ENCODE results near the gene ATP6V0E2. TPM values are rescaled to one million over a fixed set of nuclear protein-coding genes. Genes with fewer than 3 reads are reported as not detected.

Gene ATP6V0E2
- total RNA-seq, 1 experiment from 2014 or later: 26.2 TPM

- ChIA-PET CTCF (interaction anchor here (1.0 to 4.5 kb wide), 9 partner anchors 9 to 447 kb away, joined by 3 to 52 read pairs (median 4); partner anchors contain the start of gene ZNF862), POLR2A (no interaction called here)
- ATAC-seq: peak; percentile 85
- no peak for TF ChIP-seq MAX (CRISPR knock-in tag; IDR thresholded peaks at IDR 0.05)
- TF ChIP-seq CTCF (IDR thresholded peaks at IDR 0.05): peak; percentile 61
- H3K27me3 Mint-ChIP-seq (ENCODE audit: low read depth): no peaks in the 10 kb centered on the region
- H3K4me3 Mint-ChIP-seq: no peak overlapping the region
- no peaks in the 10 kb centered on the region for H3K36me3 Mint-ChIP-seq
- peaks cover 8% of the 10 kb centered on the region for H3K9me3 Mint-ChIP-seq
- peaks cover 17% of the 10 kb centered on the region for H3K4me1 Mint-ChIP-seq
- peak; percentile 78 for DNase-seq (ENCODE audit: low spot score)
- no peak overlapping the region for H3K27ac Mint-ChIP-seq
Measured at GRCh38 chr7:149883452-149883861, 9.7 kb downstream of the ATP6V0E2 start.

DNA sequence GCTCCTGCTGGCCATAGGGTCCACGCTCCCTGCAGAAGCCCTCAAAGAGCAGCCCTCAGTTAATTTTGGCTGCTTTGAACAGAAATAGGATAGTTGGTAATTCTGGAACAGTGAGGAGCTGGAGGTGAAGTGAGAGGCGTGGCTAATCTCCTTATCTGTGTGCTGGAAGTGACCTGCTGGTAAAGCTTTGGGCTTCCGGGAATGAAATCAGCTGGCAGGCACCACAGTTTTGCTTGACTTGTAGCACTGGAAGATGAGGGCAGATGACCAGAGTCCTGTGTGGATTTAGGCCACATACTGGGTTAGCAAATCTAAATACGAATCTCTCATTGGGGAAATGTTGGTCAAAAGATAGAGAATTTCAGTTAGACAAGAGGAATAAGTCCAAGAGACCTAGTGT, 10.2 kb downstream of the ATP6V0E2 start:
- H3K9me3 Mint-ChIP-seq: peaks cover 9% of the 10 kb centered on the region
- no peak for DNase-seq (ENCODE audit: low spot score)
- no peaks in the 10 kb centered on the region for H3K36me3 Mint-ChIP-seq
- no peaks in the 10 kb centered on the region for H3K27me3 Mint-ChIP-seq (ENCODE audit: low read depth)
- ChIA-PET CTCF (interaction anchor here (1.0 to 4.5 kb wide), 9 partner anchors 9 to 446 kb away, joined by 3 to 52 read pairs (median 4); partner anchors contain the start of gene ZNF862), POLR2A (no interaction called here)
- no peak overlapping the region for H3K27ac Mint-ChIP-seq
- H3K4me1 Mint-ChIP-seq: peaks cover 17% of the 10 kb centered on the region
- no peak overlapping the region for H3K4me3 Mint-ChIP-seq
- ATAC-seq: no peak
- TF ChIP-seq IRF2 (CRISPR knock-in tag; IDR thresholded peaks at IDR 0.05; ENCODE audit: borderline replicate concordance, low read depth): no peak
- TF ChIP-seq ZNF671 (CRISPR knock-in tag; IDR thresholded peaks at IDR 0.05): no peak
- no peak for TF ChIP-seq ZNF263 (CRISPR knock-in tag; IDR thresholded peaks at IDR 0.05; ENCODE audit: low read depth)
- no peak for TF ChIP-seq GTF2I (CRISPR knock-in tag; conservative IDR thresholded peaks at IDR 0.05)
- no peak for TF ChIP-seq HMGA2 (CRISPR knock-in tag; IDR thresholded peaks at IDR 0.05)
- TF ChIP-seq, protein P1, sequence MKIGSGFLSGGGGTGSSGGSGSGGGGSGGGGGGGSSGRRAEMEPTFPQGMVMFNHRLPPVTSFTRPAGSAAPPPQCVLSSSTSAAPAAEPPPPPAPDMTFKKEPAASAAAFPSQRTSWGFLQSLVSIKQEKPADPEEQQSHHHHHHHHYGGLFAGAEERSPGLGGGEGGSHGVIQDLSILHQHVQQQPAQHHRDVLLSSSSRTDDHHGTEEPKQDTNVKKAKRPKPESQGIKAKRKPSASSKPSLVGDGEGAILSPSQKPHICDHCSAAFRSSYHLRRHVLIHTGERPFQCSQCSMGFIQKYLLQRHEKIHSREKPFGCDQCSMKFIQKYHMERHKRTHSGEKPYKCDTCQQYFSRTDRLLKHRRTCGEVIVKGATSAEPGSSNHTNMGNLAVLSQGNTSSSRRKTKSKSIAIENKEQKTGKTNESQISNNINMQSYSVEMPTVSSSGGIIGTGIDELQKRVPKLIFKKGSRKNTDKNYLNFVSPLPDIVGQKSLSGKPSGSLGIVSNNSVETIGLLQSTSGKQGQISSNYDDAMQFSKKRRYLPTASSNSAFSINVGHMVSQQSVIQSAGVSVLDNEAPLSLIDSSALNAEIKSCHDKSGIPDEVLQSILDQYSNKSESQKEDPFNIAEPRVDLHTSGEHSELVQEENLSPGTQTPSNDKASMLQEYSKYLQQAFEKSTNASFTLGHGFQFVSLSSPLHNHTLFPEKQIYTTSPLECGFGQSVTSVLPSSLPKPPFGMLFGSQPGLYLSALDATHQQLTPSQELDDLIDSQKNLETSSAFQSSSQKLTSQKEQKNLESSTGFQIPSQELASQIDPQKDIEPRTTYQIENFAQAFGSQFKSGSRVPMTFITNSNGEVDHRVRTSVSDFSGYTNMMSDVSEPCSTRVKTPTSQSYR (CRISPR knock-in tag; IDR thresholded peaks at IDR 0.05): no peak
- TF ChIP-seq TEAD4 (CRISPR knock-in tag; IDR thresholded peaks at IDR 0.05): no peak
- TF ChIP-seq ATF6 (CRISPR knock-in tag; IDR thresholded peaks at IDR 0.05): no peak
- no peak for TF ChIP-seq SMAD4 (CRISPR knock-in tag; IDR thresholded peaks at IDR 0.05)
- TF ChIP-seq, protein P2, sequence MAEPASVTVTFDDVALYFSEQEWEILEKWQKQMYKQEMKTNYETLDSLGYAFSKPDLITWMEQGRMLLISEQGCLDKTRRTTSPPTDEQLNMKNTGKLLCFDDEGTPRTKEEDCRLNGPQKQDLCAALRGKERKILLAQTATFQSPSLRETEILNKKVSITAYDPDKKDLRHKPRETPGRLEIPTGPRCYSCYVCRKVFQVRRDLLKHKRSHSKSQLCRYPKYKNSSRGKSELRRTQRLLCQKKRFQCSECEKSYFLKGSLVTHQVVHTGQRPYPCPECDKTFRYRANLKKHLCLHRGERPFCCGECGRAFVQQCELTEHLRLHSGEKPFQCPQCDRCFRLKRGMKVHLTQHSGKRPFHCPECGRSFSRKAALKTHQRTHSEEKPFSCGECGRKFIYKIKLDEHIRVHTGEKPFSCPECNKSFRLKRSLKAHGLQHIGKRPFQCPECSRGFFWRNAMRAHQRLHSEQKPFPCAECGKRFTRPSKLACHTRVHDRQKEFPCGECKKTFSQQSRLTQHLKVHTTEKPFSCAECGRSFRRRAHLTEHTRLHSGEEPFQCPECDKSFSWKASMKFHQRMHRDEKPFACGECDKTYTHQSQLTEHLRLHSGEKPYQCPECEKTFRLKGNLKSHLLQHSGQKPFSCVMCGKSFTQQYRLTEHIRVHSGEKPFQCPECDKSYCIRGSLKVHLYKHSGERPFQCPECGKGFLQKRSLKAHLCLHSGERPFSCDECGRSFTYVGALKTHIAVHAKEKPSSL (CRISPR knock-in tag; conservative IDR thresholded peaks at IDR 0.05): no peak
- no peak for TF ChIP-seq USF2 (CRISPR knock-in tag; IDR thresholded peaks at IDR 0.05)
- TF ChIP-seq JUN (CRISPR knock-in tag; IDR thresholded peaks at IDR 0.05): no peak
- TF ChIP-seq, protein P3, sequence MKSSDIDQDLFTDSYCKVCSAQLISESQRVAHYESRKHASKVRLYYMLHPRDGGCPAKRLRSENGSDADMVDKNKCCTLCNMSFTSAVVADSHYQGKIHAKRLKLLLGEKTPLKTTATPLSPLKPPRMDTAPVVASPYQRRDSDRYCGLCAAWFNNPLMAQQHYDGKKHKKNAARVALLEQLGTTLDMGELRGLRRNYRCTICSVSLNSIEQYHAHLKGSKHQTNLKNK (CRISPR knock-in tag; IDR thresholded peaks at IDR 0.05): no peak
- no peak for TF ChIP-seq CREM (CRISPR knock-in tag; IDR thresholded peaks at IDR 0.05)
- no peak for TF ChIP-seq SP1 (CRISPR knock-in tag; conservative IDR thresholded peaks at IDR 0.05)
- no peak for TF ChIP-seq PRRX2 (CRISPR knock-in tag; IDR thresholded peaks at IDR 0.05)

All from WTC11 (cell line).